Stimulated activated CD4-positive, alpha-beta T cell treated with anti-CD3 and anti-CD28 coated beads, Interleukin-15, amount 100 ng/mL, for 48 hours (primary cell): ENCODE data around the gene SLC6A9.
A peak's percentile ranks its signal among the peaks of the same experiment; 100 is the strongest.

Source experiments
- DNase-seq, 2 donors: peaks; one replicate each; pipeline ENCODE4 v3.0.0-alpha.2; 2020; ENCODE audit warnings: low read depth in 2 of 2

The SLC6A9 gene

GRCh38 chr1:44029260-44029910, 1.9 kb downstream of the SLC6A9 start:
- peak in 1 of 2 donors; percentile 14 for DNase-seq

GRCh38 chr1:44027320-44027719, 3.9 kb downstream of the SLC6A9 start:
- no peak for DNase-seq

DNA sequence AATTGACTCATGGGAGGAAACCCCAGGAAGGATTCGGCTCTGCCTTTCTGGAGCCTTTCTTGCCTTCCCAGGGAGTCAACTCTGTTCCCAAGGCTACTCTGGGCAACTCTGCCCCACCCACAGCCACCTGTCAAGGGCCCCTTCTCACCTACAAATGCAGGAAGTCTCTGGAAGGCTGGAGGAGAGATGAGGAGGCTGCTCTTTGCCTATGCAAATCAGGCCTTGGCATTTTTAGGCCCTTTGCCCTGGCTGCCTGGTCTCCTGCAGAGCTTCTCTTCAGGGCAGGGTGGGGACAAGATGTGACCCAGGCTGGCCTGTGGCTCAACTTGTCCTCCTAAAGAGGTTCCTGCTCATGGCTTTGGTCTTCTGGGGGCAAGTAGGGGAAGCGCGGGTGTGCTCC, 5.4 kb downstream of the SLC6A9 start:
- DNase-seq: no peak

- no peak for DNase-seq
These were observed 6.2 kb downstream of the SLC6A9 start for GRCh38 chr1:44024903-44025525.

DNA sequence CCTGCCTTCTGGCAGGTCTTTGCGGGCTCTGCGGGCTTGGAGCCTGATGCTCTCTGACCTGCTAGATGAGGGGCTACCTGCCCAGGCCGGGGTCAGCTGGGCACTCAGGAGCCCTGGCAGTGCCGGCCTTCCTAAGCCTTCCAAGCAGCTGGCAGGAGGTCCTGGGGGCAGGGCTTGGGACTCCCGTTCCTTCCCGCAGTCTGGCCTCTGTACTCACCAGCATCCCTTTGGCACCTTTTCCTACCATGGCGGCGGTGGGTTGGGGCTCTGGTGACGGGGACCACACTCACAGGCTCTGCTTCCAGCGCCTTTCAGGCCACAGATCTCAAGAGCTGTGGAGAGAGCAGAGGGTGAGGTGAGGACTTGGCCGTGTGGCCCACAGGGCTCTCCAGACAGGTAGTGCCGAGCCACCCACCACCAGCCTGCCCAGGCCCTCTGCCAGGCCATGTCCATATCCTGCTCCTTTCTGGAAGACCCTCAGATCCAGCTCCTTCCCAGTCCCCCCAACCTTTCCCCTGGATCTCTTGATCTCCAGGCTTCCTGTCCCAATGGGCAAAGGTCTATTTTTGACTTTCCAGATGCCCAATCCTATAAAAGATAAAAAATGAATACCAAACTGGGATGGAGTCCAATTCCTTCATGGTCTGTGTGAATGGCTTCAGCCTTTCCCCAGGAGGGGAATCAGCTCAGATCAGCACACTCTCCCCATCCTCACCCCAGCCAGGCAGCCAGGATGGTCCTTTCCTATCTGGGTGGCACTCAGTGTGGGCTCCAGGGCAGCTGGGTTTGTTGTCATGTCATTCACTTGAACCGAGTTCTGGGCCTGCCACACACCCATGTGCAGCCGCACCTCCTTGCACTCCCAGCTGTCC, 7.0 kb downstream of the SLC6A9 start:
- no peak for DNase-seq

- no peak for DNase-seq
These were observed 9.5 kb downstream of the SLC6A9 start for GRCh38 chr1:44021581-44022321.

DNA sequence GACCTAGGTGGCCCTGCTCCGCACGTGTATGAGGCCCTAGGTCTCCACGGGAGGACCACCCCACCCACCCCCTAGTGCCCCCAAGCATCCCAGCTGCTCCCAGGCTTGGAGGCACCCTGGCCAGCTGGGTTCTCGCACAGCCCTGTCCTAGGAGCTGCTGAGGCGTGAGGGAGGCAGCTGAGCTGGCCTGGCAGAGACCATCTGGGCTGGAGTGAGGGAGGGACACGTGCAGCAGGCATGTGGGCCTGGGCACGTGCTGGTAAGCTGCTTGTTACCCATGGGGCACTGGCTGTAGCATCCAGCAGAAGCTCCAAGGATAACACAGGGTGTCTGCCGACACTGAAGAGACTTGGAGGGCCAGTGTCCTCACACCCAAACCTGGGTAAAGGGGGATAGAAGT, 10.1 kb downstream of the SLC6A9 start:
- DNase-seq: no peak

GRCh38 chr1:44020464-44020863, 10.8 kb downstream of the SLC6A9 start:
- no peak for DNase-seq

GRCh38 chr1:44019466-44019948, 11.8 kb downstream of the SLC6A9 start:
- no peak for DNase-seq

- DNase-seq: no peak
These were observed 14.3 kb downstream of the SLC6A9 start for GRCh38 chr1:44016890-44017400.

DNA sequence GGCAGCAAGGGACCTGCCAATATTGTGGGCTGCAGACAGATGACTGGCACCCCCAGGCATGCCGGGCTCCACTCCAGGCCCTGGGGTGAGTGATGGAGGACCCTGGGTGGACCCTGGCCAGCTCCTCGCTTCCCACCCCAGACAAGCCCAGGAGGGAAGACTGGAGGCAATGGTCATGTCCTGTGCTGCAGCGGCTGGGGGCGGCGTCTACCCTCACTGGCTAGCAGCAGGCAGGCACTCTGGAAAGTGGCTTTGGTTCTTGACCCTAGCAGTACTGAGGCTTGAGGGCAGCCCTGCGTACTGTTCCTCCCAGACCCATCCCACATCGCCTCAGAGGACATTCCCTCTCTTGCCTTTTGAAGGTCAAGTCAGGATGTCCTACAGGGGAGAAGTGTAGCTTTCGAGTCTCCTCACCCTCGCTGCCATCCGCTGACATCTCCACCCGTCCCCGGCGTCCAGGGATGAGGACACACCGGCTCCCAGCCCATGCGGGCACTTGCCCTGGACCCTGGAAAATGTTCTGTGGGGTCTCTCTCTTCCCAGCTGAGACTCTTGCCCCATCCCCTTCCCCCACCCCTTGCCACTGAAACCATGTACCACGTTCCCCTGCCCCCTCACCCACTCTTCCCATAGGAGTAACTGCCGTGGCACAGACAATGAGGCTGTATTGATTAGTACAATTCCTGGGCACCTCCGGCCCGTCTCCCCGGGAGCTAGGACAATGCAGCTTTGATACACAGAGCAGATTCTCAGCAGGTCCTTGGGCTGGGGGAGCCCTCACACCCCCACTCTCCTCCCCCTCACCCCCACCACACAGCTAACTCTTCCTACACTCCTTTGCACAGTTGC, 15.0 kb downstream of the SLC6A9 start:
- no peak for DNase-seq

- DNase-seq: no peak
These were observed 16.1 kb downstream of the SLC6A9 start for GRCh38 chr1:44015206-44015605.

DNA sequence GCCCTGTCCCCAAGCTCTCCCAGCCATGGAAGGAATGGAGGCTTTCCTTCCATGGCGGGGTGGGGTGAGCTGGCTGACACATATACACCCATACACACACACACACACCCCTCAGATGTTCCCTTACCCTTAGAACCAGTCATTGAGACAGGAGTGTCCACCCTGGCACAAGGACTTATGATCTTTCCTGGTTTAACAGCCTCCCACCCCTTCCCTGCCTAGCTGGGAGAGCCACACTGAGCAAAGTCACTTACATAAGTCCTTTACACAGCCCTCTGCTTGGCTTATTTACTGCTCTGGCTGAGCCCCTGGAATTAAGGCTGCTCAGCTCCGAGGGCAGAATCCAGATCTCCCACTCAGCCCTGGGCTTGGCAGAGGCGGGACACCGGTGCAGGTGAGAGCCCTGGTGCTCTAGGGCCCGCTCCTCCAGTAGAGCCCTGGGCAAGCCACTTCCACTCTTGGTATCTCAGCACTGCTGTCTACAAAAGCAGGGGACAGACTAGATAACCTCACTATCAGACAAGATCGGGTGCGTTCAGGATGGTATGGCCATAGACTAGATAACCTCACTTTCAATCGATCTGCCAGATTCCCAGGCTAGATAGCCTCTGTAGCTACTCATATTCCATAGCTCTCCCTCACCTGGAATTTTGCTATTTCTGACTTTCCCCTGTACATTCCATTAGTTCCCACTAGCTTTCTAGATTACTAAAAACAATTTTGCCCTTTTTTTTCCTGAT, 16.7 kb downstream of the SLC6A9 start:
- no peak for DNase-seq

- DNase-seq: no peak
These were observed 17.3 kb downstream of the SLC6A9 start for GRCh38 chr1:44013949-44014348.

DNA sequence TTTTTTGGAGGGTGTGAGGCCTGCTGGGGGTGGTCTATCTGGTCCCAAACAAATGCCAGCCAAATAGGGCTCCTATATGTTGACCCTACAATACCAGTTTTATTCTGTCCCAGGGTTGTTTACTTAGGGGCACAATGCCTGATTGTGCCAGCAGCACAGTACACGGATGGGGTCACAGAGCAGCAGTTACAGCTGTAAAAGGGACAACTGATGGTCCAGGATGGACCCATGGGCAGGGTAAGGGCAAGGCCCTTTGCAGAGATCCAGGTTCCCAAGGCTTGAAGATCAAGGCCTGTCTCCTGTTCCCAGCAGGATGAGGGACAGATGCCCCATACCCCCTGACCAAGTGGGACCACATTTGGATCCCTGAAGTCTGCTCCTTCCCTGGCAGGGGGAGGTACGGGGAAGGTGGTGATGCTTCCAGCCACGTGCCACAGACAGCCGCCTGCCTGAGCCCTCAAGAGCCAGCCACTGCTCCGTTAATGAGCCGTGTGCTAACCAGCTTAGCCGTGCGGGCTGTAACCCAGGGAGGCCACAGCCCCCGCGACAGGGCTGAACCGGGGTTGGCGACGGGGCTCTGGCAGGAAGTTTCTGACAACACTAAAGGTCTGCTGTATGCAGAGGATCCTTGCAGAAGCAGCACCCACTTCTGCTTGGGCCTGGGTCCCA, 18.2 kb downstream of the SLC6A9 start:
- no peak for DNase-seq

DNA sequence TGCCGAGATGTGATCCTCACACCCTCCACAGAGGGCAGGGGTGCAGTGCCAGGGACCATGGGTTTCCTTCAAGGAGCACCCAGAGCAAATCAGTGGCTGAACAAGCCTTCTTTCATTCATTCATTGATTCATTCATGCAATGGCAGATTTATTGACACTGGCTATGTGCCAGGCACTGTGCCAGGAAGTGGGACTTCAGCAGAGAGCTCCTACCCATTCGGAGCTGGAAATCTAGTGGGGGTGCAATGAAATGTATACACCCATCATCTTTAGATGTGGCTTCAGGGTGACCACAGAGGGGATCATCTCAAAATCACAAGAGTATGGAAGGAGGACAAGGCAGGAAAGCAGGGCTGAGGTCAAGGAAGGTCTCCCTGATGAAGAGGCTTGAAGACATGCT, 18.9 kb downstream of the SLC6A9 start:
- no peak for DNase-seq

GRCh38 chr1:44010935-44011471, 20.3 kb downstream of the SLC6A9 start:
- no peak for DNase-seq

- no peak for DNase-seq
These were observed 23.0 kb downstream of the SLC6A9 start for GRCh38 chr1:44008259-44008658.

DNA sequence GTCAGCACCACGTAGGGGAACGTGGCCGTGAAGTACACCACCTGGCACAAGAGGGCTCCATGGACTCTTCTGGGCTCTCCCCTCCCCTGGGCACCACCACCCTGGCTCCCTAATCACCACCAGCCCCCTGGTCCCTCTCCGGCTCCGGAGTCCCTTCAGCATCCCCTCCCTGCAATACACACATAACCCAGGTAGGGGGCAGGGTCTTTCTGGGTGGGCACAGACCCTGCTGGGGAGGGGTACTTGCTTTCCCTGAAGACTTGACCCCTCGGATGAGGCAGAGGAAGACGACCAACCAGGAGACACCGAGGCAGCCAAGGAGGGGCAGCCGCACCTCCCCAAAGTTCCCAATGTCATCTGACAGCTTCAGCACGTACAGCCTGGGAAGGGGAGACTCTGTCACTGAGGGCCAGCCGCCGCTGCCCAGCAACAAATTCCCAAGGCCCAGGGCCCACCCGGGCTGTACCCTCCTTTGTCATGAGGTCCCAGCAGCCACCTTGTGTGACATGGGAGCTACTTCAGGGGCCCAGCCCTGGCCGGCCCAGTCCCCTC, 28.6 kb downstream of the SLC6A9 start:
- DNase-seq: no peak
